Erythroblast (primary cell): Measurements from ENCODE around the gene QPCT.
"Not testable (repeated sequence)": the region's sequence is repeated elsewhere in the genome, so short reads cannot be mapped to it uniquely, and the experiment has no call there.

ENCODE experiments used
- GATA1 ChIP-seq: IDR thresholded peaks from 2 replicates; pipeline ENCODE4 v1.6.1; 2011; ENCODE audit warnings: low read depth, mild to moderate bottlenecking, control low read depth, low read length, moderate library complexity
- POLR2A ChIP-seq: IDR thresholded peaks from 2 replicates; pipeline ENCODE4 v1.6.1; 2011; ENCODE audit warnings: mild to moderate bottlenecking, low read length

GRCh38 chr2:37294858-37295257, 49.6 kb upstream of the QPCT start:
- TF ChIP-seq POLR2A, GATA1: not testable (repeated sequence)
